CD14-positive monocyte (primary cell): ENCODE measurements around the gene RNASE7. TPM values are rescaled to one million over a fixed set of nuclear protein-coding genes. Genes with fewer than 3 reads are reported as not detected.

Experiments used
- DNase-seq, 3 donors: peaks; one replicate each; pipeline ENCODE4 v3.0.0-alpha.2; 2011 to 2022
- H2AFZ ChIP-seq: 2 replicates; pipeline ENCODE4 v1.6.0; 2012; ENCODE audit warnings: mild to moderate bottlenecking, low read depth, low read length, inconsistent platforms; ENCODE audit not compliant: insufficient read depth, poor library complexity, severe bottlenecking
- H3K27ac ChIP-seq, 2 donors: 1 replicate in 1 of 2; 2 replicates in 1 of 2; pipeline ENCODE4 v1.5.1; 2012 to 2013; ENCODE audit warnings: low read length in 2 of 2, control low read depth in 1 of 2, inconsistent platforms in 1 of 2, low read depth in 1 of 2, mild to moderate bottlenecking in 1 of 2
- H3K27me3 ChIP-seq, 2 donors: one replicate each; pipeline versions ENCODE4 v1.6.0 to v1.6.1; 2011 to 2013; ENCODE audit warnings: low read length in 2 of 2; ENCODE audit not compliant: control insufficient read depth in 2 of 2, insufficient read depth in 2 of 2
- H3K36me3 ChIP-seq, 2 donors: replicated peaks in 1 of 2; 1 replicate in 1 of 2; 2 replicates in 1 of 2; pipeline versions ENCODE4 v1.5.1 to v1.6.1; 2012 to 2013; ENCODE audit warnings: low read length in 2 of 2, control low read depth in 1 of 2, inconsistent platforms in 1 of 2, mild to moderate bottlenecking in 1 of 2; ENCODE audit not compliant: insufficient read depth in 2 of 2, control insufficient read depth in 1 of 2
- H3K4me1 ChIP-seq, 2 donors: 1 replicate in 1 of 2; 2 replicates in 1 of 2; pipeline versions ENCODE4 v1.5.1 to v1.6.1; 2012 to 2013; ENCODE audit warnings: low read length in 2 of 2, control low read depth in 1 of 2, inconsistent platforms in 1 of 2, mild to moderate bottlenecking in 1 of 2, moderate library complexity in 1 of 2; ENCODE audit not compliant: insufficient read depth in 2 of 2, control insufficient read depth in 1 of 2
- H3K4me2 ChIP-seq: replicated peaks from 2 replicates; pipeline ENCODE3; 2012; ENCODE audit warnings: low read length, moderate library complexity, mild to moderate bottlenecking; ENCODE audit not compliant: poor library complexity, severe bottlenecking; ENCODE audit errors: extremely low read depth
- H3K4me3 ChIP-seq, 3 experiments: fragments of 200-600 bp in 1 of 3; sonication (generic) in 1 of 3; replicated peaks in 1 of 3; 1 replicate in 2 of 3; 2 replicates in 1 of 3; pipeline ENCODE4 v1.5.1; 2011 to 2013; ENCODE audit warnings: low read length in 3 of 3, mild to moderate bottlenecking in 3 of 3, control low read depth in 2 of 3, low read depth in 2 of 3, inconsistent platforms in 1 of 3, moderate library complexity in 1 of 3
- H3K79me2 ChIP-seq: 2 replicates; pipeline ENCODE4 v1.6.0; 2012; ENCODE audit warnings: mild to moderate bottlenecking, control low read depth, inconsistent platforms, low read length, moderate library complexity; ENCODE audit not compliant: insufficient read depth
- H3K9ac ChIP-seq: 2 replicates; pipeline ENCODE4 v1.6.0; 2017; ENCODE audit warnings: low read length, mild to moderate bottlenecking; ENCODE audit not compliant: insufficient read depth, poor library complexity, severe bottlenecking
- H3K9me3 ChIP-seq, 2 donors: replicated peaks in 1 of 2; 1 replicate in 1 of 2; 2 replicates in 1 of 2; pipeline versions ENCODE4 v1.5.1 to v1.6.1; 2012 to 2013; ENCODE audit warnings: low read length in 2 of 2, control low read depth in 1 of 2; ENCODE audit not compliant: control insufficient read depth in 1 of 2, insufficient read depth in 1 of 2
- H4K20me1 ChIP-seq: 2 replicates; pipeline ENCODE4 v1.6.0; 2012; ENCODE audit warnings: mild to moderate bottlenecking, low read length, control low read depth, moderate library complexity; ENCODE audit not compliant: insufficient read depth
- H3K27ac Mint-ChIP-seq, 7 donors: one replicate each; pipeline ENCODE4 v1.8.0; 2020; ENCODE audit warnings: mild to moderate bottlenecking in 7 of 7, mixed read lengths in 7 of 7, moderate library complexity in 6 of 7, inconsistent platforms in 2 of 7
- H3K27me3 Mint-ChIP-seq, 3 donors: one replicate each; pipeline ENCODE4 v1.8.0; 2021 to 2022; ENCODE audit warnings: low read depth in 3 of 3, mild to moderate bottlenecking in 3 of 3, mixed read lengths in 3 of 3, moderate library complexity in 3 of 3, inconsistent platforms in 1 of 3
- H3K36me3 Mint-ChIP-seq, 2 donors: one replicate each; pipeline ENCODE4 v1.8.0; 2020; ENCODE audit warnings: mixed read lengths in 2 of 2, inconsistent platforms in 1 of 2, mild to moderate bottlenecking in 1 of 2
- H3K4me1 Mint-ChIP-seq: one replicate; pipeline ENCODE4 v1.8.0; 2020; ENCODE audit warnings: mild to moderate bottlenecking, mixed read lengths
- H3K4me3 Mint-ChIP-seq, 2 donors: one replicate each; pipeline ENCODE4 v1.8.0; 2020; ENCODE audit warnings: mild to moderate bottlenecking in 2 of 2, mixed read lengths in 2 of 2, moderate library complexity in 1 of 2
- H3K9me3 Mint-ChIP-seq, 7 donors: one replicate each; pipeline ENCODE4 v1.8.0; 2020 to 2022; ENCODE audit warnings: mixed read lengths in 7 of 7, mild to moderate bottlenecking in 6 of 7, moderate library complexity in 6 of 7, inconsistent platforms in 2 of 7
- CTCF ChIP-seq: fragments of 200-600 bp; IDR thresholded peaks from one replicate; pipeline ENCODE4 v1.8.0; 2022; ENCODE audit warnings: antibody characterized with exemption, mild to moderate bottlenecking
- WGBS: methylation state at CpG from one replicate; pipeline ENCODE4 v1.1.5; 2013; ENCODE audit warnings: missing lambda C conversion rate; ENCODE audit not compliant: insufficient coverage; 5-methylcytosine and 5-hydroxymethylcytosine counted together
- intact Hi-C, 2 donors: fragments of 100-400 bp; cut with micrococcal nuclease; formaldehyde crosslinking; loops; one replicate each; pipeline versions ENCODE4 v1.15.0 to v1.15.1; 2023
- polyA plus RNA-seq, 3 donors: library from polyadenylated mRNA; depleted of rRNA in 1 of 3; unstranded in 2 of 3; stranded (reverse) in 1 of 3; fragments of 300-500 nt in 2 of 3; fragments of >200 nt in 1 of 3; fragmentation: Illumina TruSeq in 2 of 3; gene quantifications; 1 replicate in 2 of 3; 2 replicates in 1 of 3; pipeline ENCODE4 v1.2.3, GENCODE V29; 2012 to 2021

Gene RNASE7
- polyA plus RNA-seq, 3 donors: not detected

GRCh38 chr14:21017528-21018245 is 24.5 kb upstream of the RNASE7 start:
- Mint-ChIP-seq H3K27me3 (peaks cover 6 to 14% (median 12%) of the 10 kb centered on the region in 3 donors), H3K27ac (peak overlapping the region; percentile 8 to 78 (median 41)), H3K4me3 (peak overlapping the region; percentile 4 to 39), H3K4me1 (peaks cover 63% of the 10 kb centered on the region), H3K36me3 (peaks cover 0 to 6% of the 10 kb centered on the region in 2 donors), H3K9me3 (no peaks in the 10 kb centered on the region)
- intact Hi-C loops: loop anchor here (5.0 to 10.0 kb wide), 3 partner anchors 40 to 90 kb away; partner anchors contain the start of gene RNASE8 (in 1 of the 2)
- peak; percentile 35 to 50 (median 35) for DNase-seq
- 56% methylated on average over 16 of the region's 28 CpGs for whole genome bisulfite sequencing
- H3K4me1 ChIP-seq: peaks cover 56 to 64% of the 10 kb centered on the region in 2 donors
- no peak overlapping the region for H2AFZ ChIP-seq
- H3K27ac ChIP-seq: peak overlapping the region in 1 of 2 donors; percentile 61
- peak overlapping the region; percentile 14 for H3K4me2 ChIP-seq
- H4K20me1 ChIP-seq: no peaks in the 10 kb centered on the region
- no peaks in the 10 kb centered on the region for H3K79me2 ChIP-seq
- no peaks in the 10 kb centered on the region for H3K36me3 ChIP-seq
- H3K9me3 ChIP-seq: no peaks in the 10 kb centered on the region
- H3K27me3 ChIP-seq: no peaks in the 10 kb centered on the region
- no peak for TF ChIP-seq CTCF
- no peak overlapping the region for H3K9ac ChIP-seq
- H3K4me3 ChIP-seq: no peak overlapping the region

- H3K27ac ChIP-seq: peak overlapping the region in 1 of 2 donors; percentile 61
- no peak overlapping the region for H3K4me3 ChIP-seq
- peaks cover 69% of the 10 kb centered on the region for H3K4me1 Mint-ChIP-seq
- H3K9me3 Mint-ChIP-seq: no peaks in the 10 kb centered on the region
- H3K79me2 ChIP-seq: no peaks in the 10 kb centered on the region
- WGBS: 91% methylated on average over 5 of the region's 7 CpGs
- H3K36me3 ChIP-seq: no peaks in the 10 kb centered on the region
- no peak overlapping the region for H3K9ac ChIP-seq
- intact Hi-C loops: loop anchor here (5.0 to 10.0 kb wide), 3 partner anchors 39 to 89 kb away; partner anchors contain the start of gene RNASE8 (in 1 of the 2)
- no peaks in the 10 kb centered on the region for H4K20me1 ChIP-seq
- no peak overlapping the region for H2AFZ ChIP-seq
- peak overlapping the region in 4 of 7 donors; percentile 8 to 67 (median 45) for H3K27ac Mint-ChIP-seq
- peaks cover 0 to 6% of the 10 kb centered on the region in 2 donors for H3K36me3 Mint-ChIP-seq
- no peak overlapping the region for H3K4me3 Mint-ChIP-seq
- H3K27me3 ChIP-seq: no peaks in the 10 kb centered on the region
- H3K4me1 ChIP-seq: peaks cover 62 to 70% of the 10 kb centered on the region in 2 donors
- no peak for TF ChIP-seq CTCF
- no peaks in the 10 kb centered on the region for H3K9me3 ChIP-seq
- H3K4me2 ChIP-seq: peak overlapping the region; percentile 14
- peaks cover 10 to 13% (median 10%) of the 10 kb centered on the region in 3 donors for H3K27me3 Mint-ChIP-seq
- DNase-seq: no peak
Observed at GRCh38 chr14:21018286-21018685, 23.9 kb upstream of the RNASE7 start.
